Endothelial cell of umbilical vein (primary cell): ENCODE results near the gene MYOF. TPM values are rescaled to one million over a fixed set of nuclear protein-coding genes. Genes with fewer than 3 reads are reported as not detected.

Experiments used
- BruUV-seq: library from RNA; stranded (reverse); fragments of 400-500 nt; replicated peaks from 2 replicates; lab custom pipeline; 2021; lab: Mats Ljungman, UMichigan
- CTCF ChIA-PET: fragments of 300-600, 350-600 bp; sonication (Branson Sonifier 250); formaldehyde crosslinking; loops from one replicate; lab custom pipeline; 2021; ENCODE audit warnings: antibody characterized with exemption, inconsistent platforms; lab: Charles Lee
- POLR2A ChIA-PET: fragments of 300-600, 350-600 bp; sonication (Branson Sonifier 250); formaldehyde crosslinking; loops from one replicate; lab custom pipeline; 2021; ENCODE audit warnings: antibody characterized with exemption, inconsistent platforms; lab: Charles Lee
- DNase-seq: peaks from one replicate; pipeline ENCODE4 v3.0.0-alpha.2; 2011; ENCODE audit warnings: low read depth, low spot score
- FAIRE-seq: peaks from 2 replicates; lab custom pipeline; 2011; peaks lifted over from hg19 to GRCh38; lab: Jason Lieb, UNC
- H2AFZ ChIP-seq: 2 replicates; pipeline ENCODE4 v1.6.0; 2012; ENCODE audit warnings: low read depth, low read length, control low read depth, inconsistent platforms
- H3K27ac ChIP-seq: 2 replicates; pipeline ENCODE4 v1.5.1; 2011; ENCODE audit warnings: low read depth, mild to moderate bottlenecking, control low read depth, low read length, moderate library complexity; ENCODE audit not compliant: insufficient read depth
- H3K27me3 ChIP-seq, 2 experiments: 2 replicates each; pipeline versions ENCODE4 v1.6.0 to v1.6.1; 2011; ENCODE audit warnings: low read length in 2 of 2, mixed read lengths in 1 of 2; ENCODE audit not compliant: control insufficient read depth in 2 of 2, insufficient read depth in 2 of 2
- H3K36me3 ChIP-seq, 2 experiments: 2 replicates in 1 of 2; 3 replicates in 1 of 2; pipeline ENCODE4 v1.5.1; 2011; ENCODE audit warnings: low read length in 2 of 2, mild to moderate bottlenecking in 1 of 2, moderate library complexity in 1 of 2; ENCODE audit not compliant: control insufficient read depth in 2 of 2, insufficient read depth in 2 of 2; ENCODE audit errors: extremely low read depth in 1 of 2
- H3K4me1 ChIP-seq: 3 replicates; pipeline ENCODE4 v1.5.1; 2011; ENCODE audit warnings: mild to moderate bottlenecking, low read length; ENCODE audit not compliant: control insufficient read depth, insufficient read depth; ENCODE audit errors: extremely low read depth
- H3K4me2 ChIP-seq: 2 replicates; pipeline ENCODE4 v1.6.1; 2011; ENCODE audit warnings: low read length, control low read depth, mixed read lengths; ENCODE audit not compliant: insufficient read depth
- H3K4me3 ChIP-seq, 3 experiments: fragments of 200-600 bp in 1 of 3; sonication (generic), shearing (Covaris generic) in 1 of 3; replicated peaks in 1 of 3; 2 replicates each; pipeline ENCODE4 v1.5.1; 2011 to 2016; ENCODE audit warnings: control low read depth in 3 of 3, low read length in 3 of 3, mild to moderate bottlenecking in 2 of 3, inconsistent platforms in 1 of 3, low read depth in 1 of 3, moderate library complexity in 1 of 3; ENCODE audit not compliant: insufficient read depth in 1 of 3
- H3K79me2 ChIP-seq: 2 replicates; pipeline ENCODE4 v1.6.0; 2012; ENCODE audit warnings: low read length, inconsistent platforms; ENCODE audit not compliant: control insufficient read depth, insufficient read depth
- H3K9ac ChIP-seq: replicated peaks from 2 replicates; pipeline ENCODE3; 2011; ENCODE audit warnings: low read length, control low read depth; ENCODE audit not compliant: insufficient read depth; ENCODE audit errors: extremely low read depth
- H3K9me1 ChIP-seq: replicated peaks from 3 replicates; pipeline ENCODE4 v1.6.0; 2011; ENCODE audit warnings: mild to moderate bottlenecking, low read length; ENCODE audit not compliant: control insufficient read depth, insufficient read depth; ENCODE audit errors: extremely low read depth
- H3K9me3 ChIP-seq: replicated peaks from 2 replicates; pipeline ENCODE4 v1.5.1; 2012; ENCODE audit warnings: low read length, inconsistent platforms; ENCODE audit not compliant: control insufficient read depth, insufficient read depth
- H4K20me1 ChIP-seq: replicated peaks from 2 replicates; pipeline ENCODE3; 2011; ENCODE audit warnings: mild to moderate bottlenecking, low read length; ENCODE audit not compliant: control insufficient read depth, insufficient read depth; ENCODE audit errors: extremely low read depth
- EZH2 ChIP-seq: IDR thresholded peaks from 2 replicates; pipeline ENCODE4 v1.6.1; 2012; ENCODE audit warnings: borderline replicate concordance, low read depth, mild to moderate bottlenecking, moderate library complexity, low read length, inconsistent platforms; ENCODE audit not compliant: severe bottlenecking
- FOS ChIP-seq: IDR thresholded peaks from 2 replicates; pipeline ENCODE4 v1.6.1; 2011; ENCODE audit warnings: mild to moderate bottlenecking, low read length, moderate library complexity, borderline replicate concordance; ENCODE audit not compliant: insufficient read depth
- GATA2 ChIP-seq: IDR thresholded peaks from 2 replicates; pipeline ENCODE4 v1.7.0; 2011; ENCODE audit warnings: low read depth, mild to moderate bottlenecking, moderate library complexity, mixed read lengths, low read length; ENCODE audit not compliant: insufficient read length, insufficient read depth
- POLR2AphosphoS5 ChIP-seq: IDR thresholded peaks from 2 replicates; pipeline ENCODE4 v1.6.1; 2012; ENCODE audit warnings: low read depth, mild to moderate bottlenecking, control low read depth, low read length, moderate library complexity; ENCODE audit not compliant: insufficient read depth
- dilution Hi-C: fragments of 300-500 bp; cut with MboI; formaldehyde crosslinking; loops from one replicate; pipeline ENCODE4 v1.15.0; 2019; ENCODE audit warnings: low sequenced_read_pairs; ENCODE audit not compliant: extremely low pct_ligation_motif_present
- intact Hi-C: fragments of 100-400 bp; cut with micrococcal nuclease; formaldehyde crosslinking; loops from one replicate; pipeline ENCODE4 v1.10.0; 2022
- polyA plus RNA-seq, 4 experiments: library from polyadenylated mRNA; depleted of rRNA in 3 of 4; stranded (reverse) in 3 of 4; unstranded in 1 of 4; fragments of >200 nt; gene quantifications; 2 replicates each; pipeline versions ENCODE4 v1.2.1 to v1.2.3, GENCODE V29; 2011 to 2012; ENCODE audit warnings: missing spikeins in 1 of 4
- total RNA-seq: library from RNA; stranded (reverse); gene quantifications from 2 replicates; pipeline ENCODE4 v1.2.3, GENCODE V29; 2021
- TF ChIP-seq, protein P1 (sequence below): IDR thresholded peaks from 2 replicates; pipeline ENCODE4 v1.6.1; 2011; ENCODE audit not compliant: insufficient read depth, insufficient read length
- TF ChIP-seq, protein P2 (sequence below), 2 donors: IDR thresholded peaks; 1 replicate in 1 of 2; 2 replicates in 1 of 2; pipeline ENCODE4 v1.5.1; 2011; ENCODE audit warnings: low read length in 2 of 2, mild to moderate bottlenecking in 2 of 2, moderate library complexity in 2 of 2, control low read depth in 1 of 2, inconsistent platforms in 1 of 2, low read depth in 1 of 2; ENCODE audit not compliant: insufficient read depth in 1 of 2; ENCODE audit errors: extremely low read depth in 1 of 2

The MYOF gene
- total and polyA plus RNA-seq, 2 donors (not counting 3 experiments of a cell fraction or from before 2014, with no cell fraction given), result 98.4 to 379 TPM

DNA sequence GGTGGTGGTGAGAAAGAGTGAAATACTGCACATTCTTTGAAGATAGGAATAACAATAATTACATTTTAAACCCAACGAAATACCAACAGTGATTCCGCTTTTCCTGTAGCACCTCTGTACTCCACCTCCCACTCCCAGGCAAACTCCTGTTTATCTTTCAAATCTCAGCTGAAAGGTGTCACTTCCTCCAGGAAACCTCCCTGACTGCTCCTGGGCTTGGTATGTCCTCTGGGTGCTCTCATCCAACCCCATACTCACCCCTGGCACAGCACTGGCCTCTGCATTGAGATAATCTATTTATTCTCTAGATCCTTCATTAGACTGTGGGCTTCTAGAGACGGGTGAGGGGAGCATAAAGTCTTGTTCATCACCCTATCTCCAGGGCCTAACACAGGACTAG lies 148.0 kb downstream of the MYOF start:
- FAIRE-seq (no peak), DNase-seq (no peak)
- Histone ChIP-seq H3K9me3 (no peaks in the 10 kb centered on the region), H3K4me3 (no peak overlapping the region), H3K4me1 (no peaks in the 10 kb centered on the region), H3K9ac (no peak overlapping the region), H3K27ac (no peak overlapping the region), H4K20me1 (no peaks in the 10 kb centered on the region), H3K36me3 (peaks cover 36 to 59% of the 10 kb centered on the region in 2 experiments), H3K79me2 (no peaks in the 10 kb centered on the region), H3K27me3 (no peaks in the 10 kb centered on the region), H3K4me2 (no peak overlapping the region), H2AFZ (no peak overlapping the region), H3K9me1 (no peaks in the 10 kb centered on the region)
- intact Hi-C loops, result no loop called here
- ChIA-PET CTCF (interaction anchor here (1.2 kb wide), 1 partner anchor 19 kb away, joined by 4 read pairs; no protein-coding TSS in a partner anchor), POLR2A (no interaction called here)
- TF ChIP-seq, protein P1, sequence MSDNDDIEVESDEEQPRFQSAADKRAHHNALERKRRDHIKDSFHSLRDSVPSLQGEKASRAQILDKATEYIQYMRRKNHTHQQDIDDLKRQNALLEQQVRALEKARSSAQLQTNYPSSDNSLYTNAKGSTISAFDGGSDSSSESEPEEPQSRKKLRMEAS, result no peak
- TF ChIP-seq EZH2 (no peak), POLR2AphosphoS5 (no peak), GATA2 (no peak), FOS (no peak)
- TF ChIP-seq, protein P2, sequence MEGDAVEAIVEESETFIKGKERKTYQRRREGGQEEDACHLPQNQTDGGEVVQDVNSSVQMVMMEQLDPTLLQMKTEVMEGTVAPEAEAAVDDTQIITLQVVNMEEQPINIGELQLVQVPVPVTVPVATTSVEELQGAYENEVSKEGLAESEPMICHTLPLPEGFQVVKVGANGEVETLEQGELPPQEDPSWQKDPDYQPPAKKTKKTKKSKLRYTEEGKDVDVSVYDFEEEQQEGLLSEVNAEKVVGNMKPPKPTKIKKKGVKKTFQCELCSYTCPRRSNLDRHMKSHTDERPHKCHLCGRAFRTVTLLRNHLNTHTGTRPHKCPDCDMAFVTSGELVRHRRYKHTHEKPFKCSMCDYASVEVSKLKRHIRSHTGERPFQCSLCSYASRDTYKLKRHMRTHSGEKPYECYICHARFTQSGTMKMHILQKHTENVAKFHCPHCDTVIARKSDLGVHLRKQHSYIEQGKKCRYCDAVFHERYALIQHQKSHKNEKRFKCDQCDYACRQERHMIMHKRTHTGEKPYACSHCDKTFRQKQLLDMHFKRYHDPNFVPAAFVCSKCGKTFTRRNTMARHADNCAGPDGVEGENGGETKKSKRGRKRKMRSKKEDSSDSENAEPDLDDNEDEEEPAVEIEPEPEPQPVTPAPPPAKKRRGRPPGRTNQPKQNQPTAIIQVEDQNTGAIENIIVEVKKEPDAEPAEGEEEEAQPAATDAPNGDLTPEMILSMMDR (IDR thresholded peaks at IDR 0.05; ENCODE audit: extremely low read depth in 1 of 2, insufficient read depth in 1 of 2, low read depth in 1 of 2, low read length in 2 of 2), result no peak
- dilution Hi-C loops, result no loop called here
- no TSS peak for BruUV-seq
